Stimulated activated CD8-positive, alpha-beta memory T cell treated with anti-CD3 and anti-CD28 coated beads, Interleukin-12 subunit alpha, Interleukin-12 subunit beta, amount 100 ng/mL, for 4 hours (primary cell): ENCODE data around the gene IL18R1.

ENCODE experiments used
- DNase-seq: peaks from one replicate; pipeline ENCODE4 v3.0.0-alpha.2; 2020; ENCODE audit warnings: low read depth

Gene IL18R1

GRCh38 chr2:102345329-102345920, 10.2 kb upstream of the IL18R1 start:
- DNase-seq: no peak

- DNase-seq: no peak
Measured at GRCh38 chr2:102346381-102347130, 9.0 kb upstream of the IL18R1 start.

- no peak for DNase-seq
Measured at GRCh38 chr2:102350137-102350793, 5.3 kb upstream of the IL18R1 start.

GRCh38 chr2:102356381-102356712, 751 bp downstream of the IL18R1 start:
- no peak for DNase-seq

GRCh38 chr2:102356741-102357140, 1.1 kb downstream of the IL18R1 start:
- no peak for DNase-seq

GRCh38 chr2:102357937-102358336, 2.3 kb downstream of the IL18R1 start:
- DNase-seq: no peak

- DNase-seq: no peak
Measured at GRCh38 chr2:102358496-102358895, 2.9 kb downstream of the IL18R1 start.

- no peak for DNase-seq
Measured at GRCh38 chr2:102359527-102359926, 3.9 kb downstream of the IL18R1 start.

- no peak for DNase-seq
Measured at GRCh38 chr2:102361632-102362241, 6.1 kb downstream of the IL18R1 start.

- no peak for DNase-seq
Measured at GRCh38 chr2:102365763-102366162, 10.2 kb downstream of the IL18R1 start.

- DNase-seq: no peak
Measured at GRCh38 chr2:102366406-102367112, 11.0 kb downstream of the IL18R1 start.

- no peak for DNase-seq
Measured at GRCh38 chr2:102367331-102367971, 11.9 kb downstream of the IL18R1 start.

- peak; percentile 16 for DNase-seq
Measured at GRCh38 chr2:102368461-102369109, 13.0 kb downstream of the IL18R1 start.

- DNase-seq: no peak
Measured at GRCh38 chr2:102369866-102370265, 14.3 kb downstream of the IL18R1 start.

- no peak for DNase-seq
Measured at GRCh38 chr2:102376052-102376591, 20.5 kb downstream of the IL18R1 start.

GRCh38 chr2:102383722-102384121, 28.1 kb downstream of the IL18R1 start:
- no peak for DNase-seq

GRCh38 chr2:102385522-102385921, 29.9 kb downstream of the IL18R1 start:
- DNase-seq: no peak

GRCh38 chr2:102386004-102386403, 30.4 kb downstream of the IL18R1 start:
- DNase-seq: no peak

- DNase-seq: no peak
Measured at GRCh38 chr2:102386867-102387541, 31.4 kb downstream of the IL18R1 start.

GRCh38 chr2:102387763-102388546, 32.4 kb downstream of the IL18R1 start:
- no peak for DNase-seq
